NCI-H2107 (cell line): ENCODE results near the gene OSBPL10.
"Not testable (repeated sequence)": the region's sequence is repeated elsewhere in the genome, so short reads cannot be mapped to it uniquely, and the experiment has no call there.

Experiments used
- DNase-seq: peaks from one replicate; lab custom pipeline; 2025; lab: John Stamatoyannopoulos, UW

The OSBPL10 gene

DNA sequence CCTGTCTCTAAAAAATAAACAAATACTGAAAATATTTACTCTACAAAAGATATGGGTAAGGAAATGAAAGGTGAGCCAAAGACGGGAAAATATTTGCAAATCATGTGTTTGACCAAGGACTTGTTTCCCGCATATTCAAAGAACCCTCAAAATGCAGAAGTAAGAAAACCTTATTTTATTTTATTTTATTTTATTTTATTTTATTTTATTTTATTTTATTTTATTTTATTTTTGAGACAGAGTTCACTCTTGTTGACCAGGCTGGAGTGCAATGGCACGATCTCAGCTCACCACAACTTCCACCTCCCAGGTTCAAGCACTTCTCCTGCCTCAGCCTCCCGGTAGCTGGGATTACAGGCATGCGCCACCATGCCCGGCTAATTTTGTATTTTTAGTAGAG lies 11.9 kb upstream of the OSBPL10 start:
- DNase-seq, result not testable (repeated sequence)

DNA sequence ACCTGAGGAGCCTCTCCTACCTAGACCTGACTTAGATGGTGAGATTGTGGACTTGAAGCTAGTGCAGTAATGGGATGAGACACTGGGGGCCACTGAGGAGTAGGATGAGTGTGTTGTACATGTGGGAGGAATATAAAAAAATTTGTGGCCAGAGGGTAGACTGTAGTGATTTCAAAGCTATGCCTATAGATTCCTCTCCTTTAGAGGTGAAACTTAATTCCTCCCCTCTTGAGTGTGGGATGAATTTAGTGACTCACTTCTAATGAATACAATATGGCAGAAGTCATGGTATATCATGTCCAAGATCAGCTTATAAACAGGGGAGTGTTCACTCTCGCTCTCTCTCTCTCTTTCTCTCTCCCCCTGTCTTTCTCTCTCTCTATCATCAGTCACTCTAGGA lies 7.2 kb upstream of the OSBPL10 start:
- no peak for DNase-seq

DNA sequence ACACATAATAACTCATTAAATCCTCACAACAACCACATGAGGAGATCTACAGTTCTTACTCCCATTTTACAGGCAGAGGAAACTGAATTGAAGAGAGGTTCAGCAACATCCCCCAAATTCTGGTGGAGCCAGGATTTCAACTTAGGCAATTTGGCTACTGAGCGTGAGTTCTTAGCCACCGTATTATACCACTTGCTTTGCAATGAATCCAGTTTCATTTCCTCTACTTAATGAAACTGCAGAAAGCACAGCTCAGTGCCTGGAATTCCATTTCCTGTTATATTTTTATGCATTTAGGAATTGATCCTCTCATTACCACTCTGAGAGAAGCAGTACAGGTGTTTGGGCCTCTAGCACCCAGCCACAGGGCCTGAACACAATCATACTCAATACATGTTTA lies 4.8 kb upstream of the OSBPL10 start:
- DNase-seq, result no peak

DNA sequence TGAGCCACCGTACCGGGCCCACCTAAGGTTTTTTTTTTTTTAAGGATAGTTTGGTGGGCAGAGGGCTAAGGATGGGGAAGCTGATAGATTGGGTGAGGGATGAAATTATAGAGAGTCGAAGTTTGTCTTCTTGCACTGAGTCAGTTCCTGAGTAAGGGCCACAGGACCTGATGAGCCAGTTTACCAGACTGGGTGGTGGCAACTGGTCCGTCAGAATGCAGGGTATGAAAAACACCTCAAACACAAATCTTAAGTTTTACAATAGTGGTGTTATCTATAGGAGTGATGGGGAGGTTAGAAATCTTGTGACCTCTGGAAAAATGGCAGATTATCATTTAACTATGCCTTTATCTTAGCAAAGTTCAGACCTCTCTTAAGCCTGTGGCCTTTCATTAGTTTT lies 3.3 kb upstream of the OSBPL10 start:
- no peak for DNase-seq

DNA sequence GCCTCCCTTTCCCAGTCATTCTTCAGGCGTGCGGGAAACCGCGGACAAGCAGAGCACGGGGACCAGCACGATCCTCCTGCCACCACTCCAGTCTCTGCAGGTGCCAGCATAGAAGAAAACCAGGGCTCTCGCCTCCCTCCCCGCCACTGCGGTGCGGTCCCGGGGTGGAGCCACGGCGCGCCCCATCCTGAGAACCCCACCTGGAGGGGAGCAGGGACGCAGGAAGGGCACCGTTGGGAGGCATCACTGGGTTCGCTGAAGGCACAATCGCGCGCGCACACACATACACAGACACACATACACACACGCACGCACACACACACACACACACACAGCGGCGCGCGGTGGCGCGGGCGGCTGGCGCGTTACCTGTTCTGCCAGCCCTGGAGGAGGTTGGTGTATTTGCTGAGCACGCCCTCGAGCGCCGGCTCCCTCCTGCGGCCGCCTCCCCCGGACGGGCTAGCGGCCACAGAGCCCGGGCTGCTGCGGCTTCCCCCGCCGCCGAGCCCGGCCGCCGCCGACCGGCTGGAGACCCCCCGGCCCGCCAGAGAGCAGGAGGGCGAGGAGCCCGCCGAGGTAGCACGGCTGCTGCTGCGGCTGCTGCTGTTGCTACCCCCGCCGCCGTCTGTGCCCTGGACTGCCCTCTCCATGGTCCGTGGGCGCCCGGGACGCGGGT lies 394 bp downstream of the OSBPL10 start:
- no peak for DNase-seq

DNA sequence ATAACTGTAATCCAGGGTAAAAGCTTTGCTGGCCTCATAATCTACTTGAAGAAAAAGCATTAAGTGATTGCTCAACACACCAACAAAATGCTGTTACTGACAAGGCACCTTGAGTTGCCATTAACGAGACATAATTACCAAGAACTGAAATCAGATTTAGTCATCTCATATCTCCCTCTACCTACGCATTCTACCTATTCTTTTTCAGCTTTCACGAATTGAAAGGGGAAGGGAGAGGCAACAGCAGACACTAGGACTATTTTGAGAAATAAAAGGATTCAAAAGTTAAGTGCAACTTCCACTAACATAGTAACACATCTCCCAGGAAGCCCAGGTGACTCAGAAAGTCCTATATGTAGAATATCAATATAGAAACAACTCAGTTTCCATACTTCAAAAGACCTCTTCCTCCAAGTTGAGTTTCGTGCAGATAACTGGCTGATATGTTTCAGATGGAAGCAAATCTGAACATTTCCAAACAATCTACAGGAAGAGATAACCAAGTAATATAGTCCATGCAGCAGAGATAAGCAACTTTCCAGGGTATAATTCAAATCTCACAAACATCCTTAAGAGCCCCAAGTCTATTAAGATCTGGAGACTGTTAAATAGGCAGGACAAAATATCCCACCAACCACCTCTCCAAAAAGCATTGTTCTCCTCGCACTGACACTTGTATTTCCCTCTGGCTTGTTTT lies 1.9 kb downstream of the OSBPL10 start:
- no peak for DNase-seq

DNA sequence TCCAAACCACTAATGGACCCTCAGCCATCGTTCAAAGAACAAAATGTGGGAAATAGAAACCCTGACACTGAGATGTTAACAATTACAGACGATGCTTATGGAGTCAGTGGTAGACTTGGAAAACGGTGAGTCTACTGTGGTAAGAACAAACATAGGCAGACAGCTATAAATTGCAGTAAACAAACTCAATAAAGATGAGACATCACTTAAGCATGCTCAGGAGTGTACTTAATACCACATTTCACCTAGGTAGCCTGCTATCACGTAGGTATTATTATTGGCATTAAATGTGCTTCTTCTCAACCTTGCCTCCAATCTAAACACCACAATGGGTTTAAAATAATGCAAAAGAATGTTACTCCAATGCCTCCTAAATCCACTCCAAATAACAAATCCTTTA lies 2.5 kb downstream of the OSBPL10 start:
- no peak for DNase-seq

DNA sequence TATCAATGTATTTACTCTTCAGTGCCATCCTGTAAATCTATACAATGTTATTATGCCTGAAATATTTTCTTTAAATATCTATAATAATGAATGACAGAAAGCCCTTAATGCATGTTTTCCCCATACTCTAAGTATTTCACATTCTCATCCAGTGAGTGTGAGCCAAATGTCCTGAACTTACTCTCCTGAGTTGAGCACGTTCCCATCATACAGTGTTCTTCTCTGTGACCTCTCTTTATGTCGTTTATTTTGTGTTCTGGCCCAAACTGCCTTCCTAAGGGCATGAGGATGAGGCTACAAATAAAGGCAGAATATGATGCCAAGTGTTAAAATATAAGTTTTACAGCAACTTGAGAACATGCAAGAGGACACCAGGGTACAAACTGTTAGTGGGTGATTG lies 3.3 kb downstream of the OSBPL10 start:
- no peak for DNase-seq

DNA sequence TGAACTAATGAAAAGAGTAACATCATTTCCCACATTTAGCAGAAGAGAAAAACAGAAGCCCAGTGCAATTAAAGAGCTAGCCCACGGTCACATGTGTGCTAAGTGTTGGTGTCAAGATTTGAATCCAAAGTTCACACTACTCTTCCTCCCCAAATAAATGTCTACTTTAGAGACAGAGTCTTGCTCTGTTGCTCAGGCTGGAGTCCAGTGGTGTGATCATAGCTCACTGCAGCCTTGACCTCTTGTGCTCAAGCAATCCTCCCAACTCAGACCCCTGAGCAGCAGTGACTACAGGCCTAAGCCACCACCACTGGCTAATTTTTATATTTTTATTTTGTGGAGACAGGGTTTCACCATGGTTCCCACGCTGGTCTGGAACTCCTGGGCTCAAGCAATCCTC lies 4.8 kb downstream of the OSBPL10 start:
- no peak for DNase-seq

DNA sequence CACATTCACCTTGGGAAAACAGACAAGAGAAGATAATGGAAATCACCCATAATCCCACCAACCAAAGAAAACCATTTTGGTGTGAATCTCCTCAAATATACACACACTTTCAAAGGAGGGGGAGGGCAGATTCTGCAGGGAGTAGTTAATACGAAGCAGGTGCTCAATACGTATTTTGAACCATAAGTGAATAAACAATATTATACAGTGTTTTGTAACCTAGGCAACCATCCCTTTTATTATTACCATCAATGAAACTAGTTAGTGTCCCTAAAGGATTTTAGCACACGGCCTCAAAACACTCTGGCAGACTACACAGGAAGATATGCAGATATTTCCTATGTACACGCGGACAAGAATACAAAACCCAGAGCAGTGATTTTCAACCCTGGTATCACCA lies 6.1 kb downstream of the OSBPL10 start:
- no peak for DNase-seq

DNA sequence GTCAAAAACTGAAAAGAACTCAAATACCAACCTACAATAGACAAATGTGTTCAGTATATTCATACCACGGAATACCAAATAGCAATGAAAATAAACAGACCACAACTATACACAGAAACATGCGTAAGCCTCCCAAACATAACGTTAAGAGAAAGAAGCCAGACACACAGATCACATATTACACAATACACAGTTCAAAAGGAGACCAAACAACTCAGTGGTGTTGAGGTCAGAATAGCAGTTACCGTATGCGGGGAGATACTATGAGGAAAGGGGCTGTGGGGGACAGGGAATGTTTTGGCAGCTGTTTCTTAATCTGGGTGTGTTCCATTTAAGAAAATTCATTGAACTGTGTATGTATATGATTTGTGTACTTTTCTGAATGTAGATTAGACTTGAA lies 6.6 kb downstream of the OSBPL10 start:
- no peak for DNase-seq

DNA sequence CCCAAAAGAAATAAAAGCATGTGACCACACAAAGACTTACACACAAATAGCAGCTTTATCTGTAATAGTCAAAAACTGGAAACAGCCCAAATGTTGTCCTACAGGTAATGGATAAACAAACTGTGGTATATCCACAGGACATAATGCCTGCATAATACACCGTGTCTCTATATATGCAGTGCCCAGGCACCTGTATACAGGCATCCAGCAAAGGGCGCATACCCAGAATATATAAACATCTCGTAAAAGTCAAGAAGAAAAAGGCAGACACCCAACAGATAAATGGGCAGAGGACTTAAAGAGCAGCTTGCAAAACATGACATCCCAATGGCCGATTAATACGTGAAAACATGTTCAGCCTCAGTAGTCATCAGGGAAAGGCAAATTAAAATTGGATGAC lies 7.2 kb downstream of the OSBPL10 start:
- DNase-seq, result no peak

DNA sequence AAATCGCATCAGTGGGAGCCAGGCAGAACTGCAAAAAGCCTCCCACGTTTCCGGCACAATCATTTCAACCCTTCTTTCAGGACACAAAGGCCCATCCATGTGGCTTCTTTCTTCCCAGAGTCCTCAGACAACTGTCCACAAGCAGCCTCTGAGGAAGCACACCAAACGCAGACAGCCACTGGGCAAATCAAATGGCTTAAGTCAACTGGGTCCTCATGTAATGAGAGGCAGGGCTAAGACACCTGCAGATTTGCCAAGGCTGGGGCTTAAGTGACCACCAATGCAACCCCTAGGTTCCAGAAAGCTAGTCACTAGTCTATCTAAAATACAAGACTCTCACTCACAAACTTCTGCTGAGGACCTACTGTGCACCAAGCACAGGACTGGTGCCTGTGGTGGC lies 8.0 kb downstream of the OSBPL10 start:
- DNase-seq, result no peak

DNA sequence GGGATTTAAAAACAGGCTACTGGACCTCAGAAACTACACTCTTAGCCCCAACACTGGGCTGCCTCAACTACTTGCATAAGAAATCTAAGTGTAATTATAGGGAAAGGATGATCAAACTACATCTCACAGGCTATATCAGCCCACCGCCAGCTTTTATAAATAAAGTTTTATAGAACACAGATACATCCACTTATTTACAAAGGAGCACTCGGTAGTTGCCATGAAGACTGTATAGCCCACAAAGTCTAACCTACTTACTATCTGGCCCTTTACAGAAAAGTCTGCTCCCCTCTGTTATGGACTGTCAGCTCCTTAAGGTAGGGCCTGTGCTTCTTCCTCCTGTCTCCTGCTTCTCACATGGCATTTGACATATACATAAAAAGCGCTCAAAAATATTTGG lies 9.5 kb downstream of the OSBPL10 start:
- no peak for DNase-seq

DNA sequence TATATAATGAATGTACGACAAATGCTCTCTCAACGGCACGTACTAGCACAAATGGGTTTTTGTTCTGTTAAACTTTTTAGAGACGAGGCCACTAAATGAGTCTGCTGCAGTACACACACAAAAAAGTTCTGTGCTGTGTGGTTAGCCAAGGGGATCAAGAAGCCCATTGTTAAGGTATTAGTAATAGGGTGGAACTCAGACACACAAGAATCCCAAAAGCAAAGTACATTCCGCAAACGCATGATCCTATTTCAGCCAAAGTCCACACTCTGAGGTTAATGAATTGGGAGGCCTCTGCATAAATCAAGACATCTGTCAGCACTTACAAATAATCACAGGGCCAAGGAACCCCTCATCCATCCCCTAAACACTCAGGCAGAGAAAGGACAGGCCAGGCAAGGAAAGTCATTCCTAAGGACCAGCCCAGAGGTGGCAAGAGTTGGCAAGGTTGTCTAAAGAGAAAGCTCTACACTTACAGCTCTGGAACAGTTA lies 12.1 kb downstream of the OSBPL10 start:
- no peak for DNase-seq

DNA sequence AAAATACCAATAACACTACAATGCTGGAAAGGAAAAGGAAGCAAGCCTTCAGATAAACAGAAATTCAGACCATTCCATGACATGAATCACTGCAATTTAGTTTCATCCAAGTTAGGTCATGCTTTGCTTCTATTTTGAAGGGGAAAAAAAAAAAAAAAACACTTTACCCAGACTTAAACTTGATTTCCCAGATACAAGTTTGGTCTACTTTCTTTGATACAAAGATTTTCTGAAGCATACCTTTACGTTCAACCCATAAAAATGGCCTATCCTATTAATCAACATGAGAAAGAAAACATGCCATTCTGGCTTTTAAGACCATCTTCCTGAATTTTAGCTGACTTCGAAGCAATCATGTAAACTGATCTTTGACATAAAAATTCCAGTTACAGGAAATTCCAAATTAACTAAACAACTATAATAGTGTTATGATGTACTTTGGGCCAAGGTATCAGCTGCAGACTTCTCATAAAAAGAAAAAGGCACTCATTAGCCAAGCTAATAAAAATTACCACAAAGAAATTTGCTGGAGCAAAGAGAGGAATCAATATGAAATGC lies 12.6 kb downstream of the OSBPL10 start:
- no peak for DNase-seq

DNA sequence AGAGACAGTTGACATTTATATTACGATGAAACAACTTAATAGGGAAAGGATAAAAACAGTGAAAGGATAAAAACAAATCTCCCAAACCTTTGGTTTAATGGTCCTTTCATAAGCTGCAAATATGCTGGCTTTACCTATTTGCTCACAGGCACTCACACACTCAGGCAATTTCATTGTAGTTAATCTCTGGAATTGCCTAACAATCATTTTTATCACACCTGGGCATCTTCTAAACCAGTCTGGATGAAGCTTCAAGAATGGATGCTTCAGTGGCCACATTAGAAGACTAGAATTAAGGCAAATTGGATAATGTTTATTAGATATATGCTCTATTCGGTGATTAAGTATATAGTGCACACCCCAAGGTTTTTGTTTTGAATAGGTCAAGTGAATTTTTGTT lies 13.5 kb downstream of the OSBPL10 start:
- no peak for DNase-seq

DNA sequence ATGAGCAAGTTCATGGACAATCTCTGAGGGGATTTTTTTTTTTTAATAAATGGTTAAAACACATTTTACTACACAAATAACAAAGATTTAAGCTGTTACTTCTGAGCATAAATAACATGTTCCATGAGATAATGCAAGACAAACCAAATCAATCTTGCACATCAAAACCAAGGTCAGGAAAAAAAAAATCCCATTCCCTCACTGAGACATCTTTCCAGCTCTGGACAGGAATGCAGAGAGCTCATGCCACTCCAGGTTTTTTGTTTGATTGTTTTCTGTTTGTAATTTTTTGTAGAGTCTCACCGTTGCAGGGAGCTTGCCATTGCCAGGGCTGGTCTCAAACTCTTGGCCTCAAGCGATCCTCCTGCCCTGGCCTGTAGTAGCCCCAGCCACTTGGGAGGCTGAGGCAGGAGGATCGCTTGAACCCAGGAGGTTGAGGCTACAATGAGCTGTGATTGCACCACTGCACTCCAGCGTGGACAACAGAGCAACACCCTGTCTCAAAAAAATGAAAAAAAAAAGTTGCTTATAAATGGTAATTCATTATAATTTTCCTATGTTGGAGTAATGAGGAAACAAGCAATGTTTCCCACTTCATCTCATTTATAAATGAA lies 14.0 kb downstream of the OSBPL10 start:
- no peak for DNase-seq

DNA sequence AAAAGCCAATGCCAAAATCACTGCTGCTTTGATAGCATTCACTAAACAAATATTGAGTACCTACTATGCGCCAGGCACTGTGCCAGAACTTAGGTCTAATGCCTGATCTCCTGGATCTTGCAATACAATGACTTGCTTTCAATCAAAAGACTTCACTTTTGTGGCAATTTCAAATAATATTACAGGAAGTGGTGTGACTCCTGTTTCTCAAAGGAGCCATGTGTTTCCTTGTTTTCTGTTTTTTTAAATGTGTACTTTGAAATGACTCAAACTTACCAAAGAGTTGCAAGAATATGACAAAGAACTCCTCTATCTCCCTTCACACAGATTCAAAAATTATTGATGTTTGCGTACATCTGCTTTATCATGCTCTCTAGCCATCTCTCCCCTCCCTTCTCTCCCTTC lies 18.3 kb downstream of the OSBPL10 start:
- DNase-seq, result no peak

DNA sequence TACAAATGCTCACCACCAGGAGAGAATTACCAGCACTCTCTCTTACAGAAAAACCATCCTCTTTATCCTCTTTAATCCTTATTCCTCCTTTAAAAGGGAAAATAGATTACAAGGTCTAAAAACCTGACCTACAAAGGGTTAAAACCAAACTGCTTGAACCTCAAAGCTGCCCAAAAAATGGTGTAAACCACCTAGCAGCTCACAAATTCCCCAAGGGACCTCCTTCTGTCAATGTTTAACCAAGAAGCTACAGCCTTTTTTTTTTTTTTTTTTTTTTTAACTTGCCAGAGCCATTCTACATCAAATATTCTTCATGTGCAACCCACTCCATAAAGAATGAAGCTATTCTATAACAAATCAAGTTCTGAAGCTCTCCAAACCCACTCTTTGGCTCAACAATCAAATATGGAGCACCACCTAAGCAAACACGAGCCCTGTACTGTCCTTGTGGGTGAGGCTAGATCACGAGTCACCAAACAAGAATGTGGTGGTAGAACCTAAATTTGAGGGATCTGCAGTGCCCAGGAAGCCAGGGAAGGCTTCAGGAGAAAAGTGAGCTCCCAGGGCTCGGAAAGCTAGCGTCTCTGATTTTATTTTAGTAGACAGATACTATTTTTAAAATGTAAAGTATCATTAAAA lies 20.1 kb downstream of the OSBPL10 start:
- DNase-seq, result no peak

DNA sequence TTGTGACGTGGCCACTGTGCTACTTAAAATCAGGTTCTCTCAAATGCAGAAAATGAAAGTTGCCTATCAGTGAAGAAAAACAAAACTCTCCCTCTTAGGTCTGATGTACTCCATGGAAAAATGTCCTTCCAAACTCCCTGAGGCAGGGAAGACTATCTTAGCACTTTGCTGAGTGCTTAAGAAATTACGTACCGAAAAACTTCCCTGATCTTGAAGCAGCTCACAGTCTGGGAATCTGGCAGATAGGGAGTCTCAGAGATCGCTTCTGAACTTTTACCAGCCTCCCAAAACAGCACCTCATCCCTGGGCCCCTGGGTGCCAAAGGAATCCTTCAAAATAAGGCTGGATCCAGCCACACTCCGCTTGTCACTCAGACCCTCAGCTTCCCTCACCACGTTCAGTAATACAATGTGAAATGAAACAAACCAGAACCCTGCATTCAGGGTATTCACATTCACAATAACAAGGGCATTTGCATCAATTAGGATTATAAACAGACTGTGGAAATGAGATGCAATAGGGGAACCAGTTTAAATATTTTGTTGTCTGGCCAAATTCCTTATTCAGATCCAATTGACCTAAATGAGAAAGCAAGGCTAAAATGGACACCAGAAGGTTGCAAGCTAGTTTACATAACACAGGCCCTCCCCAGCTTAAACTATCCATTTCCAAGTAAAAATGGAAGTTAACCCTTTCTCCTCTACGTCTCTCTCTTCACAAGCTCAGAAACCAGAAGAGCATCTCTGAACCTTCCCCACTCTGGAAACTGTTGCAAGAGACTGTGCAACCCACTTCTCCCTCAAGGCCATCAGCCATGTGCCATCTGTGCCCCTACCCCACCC lies 20.9 kb downstream of the OSBPL10 start:
- DNase-seq, result no peak

DNA sequence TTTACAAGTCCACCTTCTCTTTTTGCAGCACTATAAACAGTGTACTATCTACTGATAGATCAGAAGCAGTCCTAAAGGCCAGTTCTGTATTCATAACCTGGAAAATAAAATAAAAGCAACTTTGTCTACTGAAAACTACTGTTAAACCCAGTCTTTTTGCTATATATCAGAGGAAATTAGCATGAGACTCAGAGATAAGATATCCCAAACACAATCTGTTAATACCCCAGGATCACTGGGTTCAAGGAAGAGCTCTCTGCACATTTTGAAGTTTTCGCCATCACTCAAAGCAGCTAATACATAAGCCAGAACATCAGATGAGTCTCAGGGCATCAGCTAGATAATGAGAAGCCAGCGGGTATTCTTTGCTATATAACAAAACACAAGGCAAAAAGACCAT lies 21.8 kb downstream of the OSBPL10 start:
- no peak for DNase-seq
